Islet precursor cell (in vitro differentiated cells): ENCODE results near the gene GSN.

Experiments
- DNase-seq: peaks from one replicate; pipeline ENCODE4 v3.0.0-alpha.2; 2018

The GSN gene

GRCh38 chr9:121325387-121325786 lies 57.4 kb downstream of the GSN start:
- DNase-seq, result no peak

- DNase-seq, result peak; percentile 92
Measured at GRCh38 chr9:121326130-121326838, 58.3 kb downstream of the GSN start.

GRCh38 chr9:121326901-121327613 lies 59.1 kb downstream of the GSN start:
- no peak for DNase-seq

GRCh38 chr9:121328476-121328875 lies 60.5 kb downstream of the GSN start:
- no peak for DNase-seq

GRCh38 chr9:121328876-121329681 lies 61.1 kb downstream of the GSN start:
- no peak for DNase-seq

GRCh38 chr9:121331549-121331948 lies 63.6 kb downstream of the GSN start:
- no peak for DNase-seq

GRCh38 chr9:121331992-121332685 lies 64.2 kb downstream of the GSN start:
- DNase-seq, result no peak

- no peak for DNase-seq
Measured at GRCh38 chr9:121333950-121334773, 66.2 kb downstream of the GSN start.

- no peak for DNase-seq
Measured at GRCh38 chr9:121336665-121337064, 68.7 kb downstream of the GSN start.

GRCh38 chr9:121339437-121339836 lies 71.5 kb downstream of the GSN start:
- DNase-seq, result no peak

GRCh38 chr9:121340676-121341392 lies 72.9 kb downstream of the GSN start:
- no peak for DNase-seq

GRCh38 chr9:121344184-121344583 lies 76.2 kb downstream of the GSN start:
- DNase-seq, result no peak

GRCh38 chr9:121345070-121345469 lies 77.1 kb downstream of the GSN start:
- DNase-seq, result no peak

- DNase-seq, result no peak
Measured at GRCh38 chr9:121348221-121348620, 80.3 kb downstream of the GSN start.

GRCh38 chr9:121349009-121349408 lies 81.0 kb downstream of the GSN start:
- no peak for DNase-seq

GRCh38 chr9:121350036-121350435 lies 82.1 kb downstream of the GSN start:
- DNase-seq, result no peak

- DNase-seq, result no peak
Measured at GRCh38 chr9:121350993-121351561, 83.1 kb downstream of the GSN start.

- DNase-seq, result no peak
Measured at GRCh38 chr9:121353241-121354061, 85.5 kb downstream of the GSN start.

- DNase-seq, result no peak
Measured at GRCh38 chr9:121354141-121354540, 86.2 kb downstream of the GSN start.

GRCh38 chr9:121354762-121355161 lies 86.8 kb downstream of the GSN start:
- DNase-seq, result no peak
